Neural crest cell (in vitro differentiated cells): ENCODE data around the gene ANKS1A. TPM values are rescaled to one million over a fixed set of nuclear protein-coding genes. Genes with fewer than 3 reads are reported as not detected.

ENCODE experiments used
- DNase-seq: peaks from one replicate; pipeline ENCODE4 v3.0.0; 2021; ENCODE audit warnings: low read depth, mixed read lengths, low spot score
- H3K27ac Mint-ChIP-seq: one replicate; pipeline ENCODE4 v1.8.0; 2021; ENCODE audit warnings: mild to moderate bottlenecking, mixed read lengths; ENCODE audit not compliant: unreplicated experiment
- H3K27me3 Mint-ChIP-seq: 2 replicates; pipeline ENCODE4 v1.8.0; 2021; ENCODE audit warnings: low read depth, mild to moderate bottlenecking, mixed read lengths
- H3K36me3 Mint-ChIP-seq: 2 replicates; pipeline ENCODE4 v1.8.0; 2021; ENCODE audit warnings: low read depth, mild to moderate bottlenecking, mixed read lengths
- H3K4me1 Mint-ChIP-seq: 2 replicates; pipeline ENCODE4 v1.8.0; 2021; ENCODE audit warnings: mixed read lengths
- H3K4me3 Mint-ChIP-seq: one replicate; pipeline ENCODE4 v1.8.0; 2021; ENCODE audit warnings: mild to moderate bottlenecking, mixed read lengths
- H3K9me3 Mint-ChIP-seq: 2 replicates; pipeline ENCODE4 v1.8.0; 2021; ENCODE audit warnings: mixed read lengths
- CTCF ChIP-seq: fragments of 200-600 bp; sonication (generic); conservative IDR thresholded peaks from 2 replicates; pipeline ENCODE4 v1.5.0; 2021; ENCODE audit warnings: antibody characterized with exemption, mild to moderate bottlenecking
- total RNA-seq: library from RNA; stranded (reverse); gene quantifications from 2 replicates; pipeline ENCODE4 v1.2.1, GENCODE V29; 2021

The ANKS1A gene
- total RNA-seq, 1 donor from 2014 or later = 33.2 TPM

- TF ChIP-seq CTCF = no peak
- H3K27ac Mint-ChIP-seq = no peak overlapping the region
Observed at GRCh38 chr6:35008858-35009257, 119.8 kb downstream of the ANKS1A start.

GRCh38 chr6:35011096-35012041 lies 122.3 kb downstream of the ANKS1A start:
- no peak overlapping the region for H3K4me3 Mint-ChIP-seq
- H3K27me3 Mint-ChIP-seq = no peaks in the 10 kb centered on the region
- peaks cover 22% of the 10 kb centered on the region for H3K4me1 Mint-ChIP-seq
- no peak for DNase-seq
- peaks cover 5% of the 10 kb centered on the region for H3K9me3 Mint-ChIP-seq
- peaks cover 6% of the 10 kb centered on the region for H3K36me3 Mint-ChIP-seq
- H3K27ac Mint-ChIP-seq = no peak overlapping the region
- no peak for TF ChIP-seq CTCF

More at GRCh38 chr6:35008858-35009257, 119.8 kb downstream of the ANKS1A start:
- no peak for DNase-seq
- peaks cover 6% of the 10 kb centered on the region for H3K36me3 Mint-ChIP-seq
- H3K27me3 Mint-ChIP-seq = no peaks in the 10 kb centered on the region
- H3K4me1 Mint-ChIP-seq = peaks cover 9% of the 10 kb centered on the region
- H3K9me3 Mint-ChIP-seq = peaks cover 5% of the 10 kb centered on the region
- H3K4me3 Mint-ChIP-seq = no peak overlapping the region

GRCh38 chr6:35013701-35014100 lies 124.6 kb downstream of the ANKS1A start:
- Mint-ChIP-seq H3K27ac (no peak overlapping the region), H3K4me3 (no peak overlapping the region), H3K27me3 (no peaks in the 10 kb centered on the region), H3K36me3 (peaks cover 6% of the 10 kb centered on the region), H3K4me1 (peaks cover 32% of the 10 kb centered on the region), H3K9me3 (peaks cover 5% of the 10 kb centered on the region)
- no peak for TF ChIP-seq CTCF
- no peak for DNase-seq

- Mint-ChIP-seq H3K27me3 (no peaks in the 10 kb centered on the region), H3K4me1 (peaks cover 27% of the 10 kb centered on the region), H3K9me3 (peaks cover under 1% of the 10 kb centered on the region), H3K4me3 (no peak overlapping the region), H3K36me3 (peaks cover under 1% of the 10 kb centered on the region), H3K27ac (no peak overlapping the region)
- no peak for TF ChIP-seq CTCF
- no peak for DNase-seq
Observed at GRCh38 chr6:35014341-35014740, 125.3 kb downstream of the ANKS1A start.

- H3K27me3 Mint-ChIP-seq = no peaks in the 10 kb centered on the region
- no peaks in the 10 kb centered on the region for H3K9me3 Mint-ChIP-seq
- H3K4me3 Mint-ChIP-seq = no peak overlapping the region
- no peak overlapping the region for H3K27ac Mint-ChIP-seq
- TF ChIP-seq CTCF = no peak
- no peak for DNase-seq
- no peaks in the 10 kb centered on the region for H3K36me3 Mint-ChIP-seq
- peaks cover 27% of the 10 kb centered on the region for H3K4me1 Mint-ChIP-seq
Observed at GRCh38 chr6:35014786-35015185, 125.7 kb downstream of the ANKS1A start.
